ENCODE results near the gene CSTF2. TPM values are rescaled to one million over a fixed set of nuclear protein-coding genes. Genes with fewer than 3 reads are reported as not detected.

CSTF2 gene
- total and polyA plus RNA-seq, 2 of the 4 experiments (the other 2 are of a cell fraction) = 22.8 to 30.3 TPM

DNA sequence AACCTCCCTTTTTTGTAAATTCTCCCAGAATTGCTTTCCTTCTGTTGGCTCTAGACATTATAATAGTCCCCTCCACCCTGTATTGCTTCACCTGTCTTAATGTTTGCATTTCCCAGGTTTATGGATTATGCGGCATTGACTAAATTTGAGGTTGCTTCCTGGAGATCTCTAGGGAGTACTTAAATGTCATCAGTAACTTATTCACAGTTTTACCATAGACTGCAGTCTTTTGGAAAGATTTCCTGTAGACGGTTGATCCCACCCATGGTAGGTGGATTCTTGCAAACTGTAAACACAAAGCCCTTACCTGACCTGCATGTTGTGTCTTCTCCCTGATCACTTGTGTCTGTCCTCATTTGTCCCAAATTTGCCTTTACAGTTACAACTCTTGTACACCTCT, 60.2 kb downstream of the CSTF2 start:
- no peak overlapping the region for H2BK5ac ChIP-seq (ENCODE audit: low read depth, low read length, poor library complexity, severe bottlenecking)
- H3K27ac ChIP-seq (ENCODE audit: insufficient read depth, low read length) = no peak overlapping the region
- H3K23ac ChIP-seq (ENCODE audit: low read depth, low read length) = no peak overlapping the region
- H3K4me2 ChIP-seq (ENCODE audit: low read depth, low read length) = no peak overlapping the region
- DNase-seq (no peak), ATAC-seq (ENCODE audit: low read depth) (no peak)
- no peak overlapping the region for H3K56ac ChIP-seq (ENCODE audit: extremely low read depth, insufficient read depth, low read length)
- intact Hi-C loops (cut with micrococcal nuclease) = no loop called here
- H3K27me3 ChIP-seq (ENCODE audit: control insufficient read depth, insufficient read depth, low read length) = 0 out of 2 replicates have a peak, but pooled peaks cover 1% of the 10 kb centered on the region
- ChIA-PET CTCF (no interaction called here), POLR2A (ENCODE audit: unreplicated experiment) (no interaction called here)
- TF ChIP-seq SMC3 (IDR thresholded peaks at IDR 0.05; ENCODE audit: low read depth, low read length) (no peak), MXI1 (IDR thresholded peaks at IDR 0.05; ENCODE audit: borderline replicate concordance, low read depth, low read length) (no peak), MAZ (IDR thresholded peaks at IDR 0.05; ENCODE audit: borderline replicate concordance, low read depth, low read length) (no peak), CHD1 (IDR thresholded peaks at IDR 0.05; ENCODE audit: low read depth, low read length) (no peak), MAFK (IDR thresholded peaks at IDR 0.05; ENCODE audit: low read depth, low read length) (no peak), RFX5 (IDR thresholded peaks at IDR 0.05; ENCODE audit: low read depth, low read length) (no peak), POLR2A (IDR thresholded peaks at IDR 0.05; ENCODE audit: low read depth, low read length) (no peak), RCOR1 (IDR thresholded peaks at IDR 0.05; ENCODE audit: insufficient replicate concordance, low read length) (no peak), NFE2L2 (IDR thresholded peaks at IDR 0.05; ENCODE audit: low read depth, low read length) (no peak), CEBPB (IDR thresholded peaks at IDR 0.05; ENCODE audit: low read depth, low read length) (no peak), FOS (IDR thresholded peaks at IDR 0.05; ENCODE audit: low read depth, low read length) (no peak), CTCF (conservative IDR thresholded peaks at IDR 0.05; ENCODE audit: low read depth, low read length) (no peak), RAD21 (IDR thresholded peaks at IDR 0.05; ENCODE audit: low read length) (no peak), BHLHE40 (IDR thresholded peaks at IDR 0.05; ENCODE audit: low read depth, low read length) (no peak)
- TF ChIP-seq, protein P1, sequence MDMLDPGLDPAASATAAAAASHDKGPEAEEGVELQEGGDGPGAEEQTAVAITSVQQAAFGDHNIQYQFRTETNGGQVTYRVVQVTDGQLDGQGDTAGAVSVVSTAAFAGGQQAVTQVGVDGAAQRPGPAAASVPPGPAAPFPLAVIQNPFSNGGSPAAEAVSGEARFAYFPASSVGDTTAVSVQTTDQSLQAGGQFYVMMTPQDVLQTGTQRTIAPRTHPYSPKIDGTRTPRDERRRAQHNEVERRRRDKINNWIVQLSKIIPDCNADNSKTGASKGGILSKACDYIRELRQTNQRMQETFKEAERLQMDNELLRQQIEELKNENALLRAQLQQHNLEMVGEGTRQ (IDR thresholded peaks at IDR 0.05; ENCODE audit: low read depth, low read length) = no peak
- TF ChIP-seq, protein P2, sequence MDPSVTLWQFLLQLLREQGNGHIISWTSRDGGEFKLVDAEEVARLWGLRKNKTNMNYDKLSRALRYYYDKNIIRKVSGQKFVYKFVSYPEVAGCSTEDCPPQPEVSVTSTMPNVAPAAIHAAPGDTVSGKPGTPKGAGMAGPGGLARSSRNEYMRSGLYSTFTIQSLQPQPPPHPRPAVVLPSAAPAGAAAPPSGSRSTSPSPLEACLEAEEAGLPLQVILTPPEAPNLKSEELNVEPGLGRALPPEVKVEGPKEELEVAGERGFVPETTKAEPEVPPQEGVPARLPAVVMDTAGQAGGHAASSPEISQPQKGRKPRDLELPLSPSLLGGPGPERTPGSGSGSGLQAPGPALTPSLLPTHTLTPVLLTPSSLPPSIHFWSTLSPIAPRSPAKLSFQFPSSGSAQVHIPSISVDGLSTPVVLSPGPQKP (IDR thresholded peaks at IDR 0.05; ENCODE audit: borderline replicate concordance, low read depth, low read length) = no peak
- WGBS, 2 experiments (ENCODE audit: extremely low coverage in 2 of 2, insufficient read length in 1 of 2) = no CpG with 5 or more reads among the region's 2 CpGs
- H4K20me1 ChIP-seq (ENCODE audit: insufficient read depth, low read length) = no peaks in the 10 kb centered on the region
- no peak overlapping the region for H2BK120ac ChIP-seq (ENCODE audit: low read depth, low read length)
- dilution Hi-C loops (cut with HindIII; ENCODE audit: low sequenced_read_pairs, unreplicated experiment) = no loop called here
- H3K18ac ChIP-seq (ENCODE audit: low read depth, low read length) = no peak overlapping the region
- no peaks in the 10 kb centered on the region for H3K4me1 ChIP-seq (ENCODE audit: control insufficient read depth, insufficient read depth, low read length)
- in situ Hi-C loops (cut with MboI; ENCODE audit: low sequenced_read_pairs) = no loop called here
- no peaks in the 10 kb centered on the region for H3K36me3 ChIP-seq (ENCODE audit: control insufficient read depth, insufficient read depth, low read length)
- no peaks in the 10 kb centered on the region for H3K9me3 ChIP-seq (ENCODE audit: control insufficient read depth, insufficient read depth, low read length)
- no peak overlapping the region for H3K14ac ChIP-seq (replicated peaks; ENCODE audit: low read depth, low read length)
- H4K91ac ChIP-seq (ENCODE audit: insufficient read depth, low read depth, low read length) = no peak overlapping the region
- H3K4ac ChIP-seq (ENCODE audit: low read depth, low read length) = no peak overlapping the region
- H2AFZ ChIP-seq (replicated peaks; ENCODE audit: low read length, poor library complexity) = no peak overlapping the region
- H3K79me1 ChIP-seq (ENCODE audit: low read depth in 1 of 2, low read length in 2 of 2) = no peaks in the 10 kb centered on the region
- no peak overlapping the region for H2BK20ac ChIP-seq (ENCODE audit: low read depth, low read length)
- no peak overlapping the region for H4K5ac ChIP-seq (ENCODE audit: low read depth, low read length)
- no peak overlapping the region for H2AK9ac ChIP-seq (replicated peaks; ENCODE audit: low read depth, low read length, poor library complexity)
- H3K9me1 ChIP-seq (ENCODE audit: insufficient read depth, low read length) = no peaks in the 10 kb centered on the region
- no peak overlapping the region for H2BK15ac ChIP-seq (ENCODE audit: low read depth, low read length)
- no peak overlapping the region for H4K8ac ChIP-seq (ENCODE audit: low read depth in 2 of 2, low read length in 2 of 2)
- H3K9ac ChIP-seq (ENCODE audit: low read depth, low read length) = no peak overlapping the region
- no peak overlapping the region for H3K4me3 ChIP-seq (ENCODE audit: insufficient read depth, low read depth, low read length)
- H2AK5ac ChIP-seq (ENCODE audit: low read depth, low read length) = no peak overlapping the region
- no TSS peak for BruUV-seq (replicated peaks)
